SK-MEL-5 (cell line): Measurements from ENCODE around the gene TSPAN15. TPM values are rescaled to one million over a fixed set of nuclear protein-coding genes. Genes with fewer than 3 reads are reported as not detected.

ENCODE experiments used
- DNase-seq: peaks from one replicate; pipeline ENCODE4 v3.0.0-alpha.2; 2016; ENCODE audit warnings: low read depth, low spot score
- in situ Hi-C: cut with HindIII; loops from 2 replicates; pipeline ENCODE4 v1.10.0; 2016; ENCODE audit warnings: low sequenced_read_pairs, high pct_unique_total_duplicates, low pct_unique_long_range_greater_than_20kb
- total RNA-seq: library from RNA; depleted of rRNA; stranded (reverse); fragments of >200 nt; shearing (Covaris generic); gene quantifications from 2 replicates; pipeline ENCODE4 v1.2.3, GENCODE V29; 2014; rRNA removed

TSPAN15 gene
- total RNA-seq, 1 experiment from 2014 or later = 3.7 TPM

- in situ Hi-C loops = no loop called here
- DNase-seq = no peak
Observed at GRCh38 chr10:69538461-69538860, 87.2 kb downstream of the TSPAN15 start.

GRCh38 chr10:69541463-69541862, 90.2 kb downstream of the TSPAN15 start:
- DNase-seq = no peak
- in situ Hi-C loops = no loop called here

- in situ Hi-C loops = no loop called here
- DNase-seq = no peak
Observed at GRCh38 chr10:69549959-69550358, 98.7 kb downstream of the TSPAN15 start.

GRCh38 chr10:69552268-69552667, 101.0 kb downstream of the TSPAN15 start:
- no peak for DNase-seq
- in situ Hi-C loops = no loop called here

- in situ Hi-C loops = no loop called here
- DNase-seq = no peak
Observed at GRCh38 chr10:69553328-69553727, 102.1 kb downstream of the TSPAN15 start.

- DNase-seq = no peak
Observed at GRCh38 chr10:69554611-69555010, 103.3 kb downstream of the TSPAN15 start.

More at GRCh38 chr10:69554611-69555010, 103.3 kb downstream of the TSPAN15 start:
- in situ Hi-C loops = no loop called here

Other genes starting within 250 kb of the TSPAN15 start
- 0.29 and 0.61 TPM in 2 replicates for gene HKDC1, start 231.1 kb upstream of the TSPAN15 start, total RNA-seq
- 18.9 and 22.9 TPM in 2 replicates for gene HK1, start 173.0 kb upstream of the TSPAN15 start, total RNA-seq
- gene TACR2, start 34.5 kb upstream of the TSPAN15 start, total RNA-seq = 0.27 and 0.32 TPM in 2 replicates
- not detected in 2 replicates for gene NEUROG3, start 122.0 kb downstream of the TSPAN15 start, total RNA-seq
- 0.75 and 1.2 TPM in 2 replicates for gene FAM241B, start 178.8 kb downstream of the TSPAN15 start, total RNA-seq